Keratinocyte (primary cell): ENCODE results near the gene DNM1.

ENCODE experiments used
- CTCF ChIP-seq, 3 experiments: IDR thresholded peaks in 1 of 3; conservative IDR thresholded peaks in 1 of 3; optimal IDR thresholded peaks in 1 of 3; 2 replicates in 2 of 3; 3 replicates in 1 of 3; pipeline versions ENCODE3 to v1.5.1; 2011; ENCODE audit warnings: low read length in 3 of 3, mild to moderate bottlenecking in 3 of 3, moderate library complexity in 2 of 3, control low read depth in 1 of 3, inconsistent platforms in 1 of 3; ENCODE audit not compliant: insufficient read depth in 2 of 3; ENCODE audit errors: extremely low read depth in 1 of 3
- EZH2 ChIP-seq: IDR thresholded peaks from one replicate; pipeline ENCODE4 v1.6.1; 2012; ENCODE audit warnings: inconsistent platforms, mild to moderate bottlenecking, low read length, moderate library complexity

DNA sequence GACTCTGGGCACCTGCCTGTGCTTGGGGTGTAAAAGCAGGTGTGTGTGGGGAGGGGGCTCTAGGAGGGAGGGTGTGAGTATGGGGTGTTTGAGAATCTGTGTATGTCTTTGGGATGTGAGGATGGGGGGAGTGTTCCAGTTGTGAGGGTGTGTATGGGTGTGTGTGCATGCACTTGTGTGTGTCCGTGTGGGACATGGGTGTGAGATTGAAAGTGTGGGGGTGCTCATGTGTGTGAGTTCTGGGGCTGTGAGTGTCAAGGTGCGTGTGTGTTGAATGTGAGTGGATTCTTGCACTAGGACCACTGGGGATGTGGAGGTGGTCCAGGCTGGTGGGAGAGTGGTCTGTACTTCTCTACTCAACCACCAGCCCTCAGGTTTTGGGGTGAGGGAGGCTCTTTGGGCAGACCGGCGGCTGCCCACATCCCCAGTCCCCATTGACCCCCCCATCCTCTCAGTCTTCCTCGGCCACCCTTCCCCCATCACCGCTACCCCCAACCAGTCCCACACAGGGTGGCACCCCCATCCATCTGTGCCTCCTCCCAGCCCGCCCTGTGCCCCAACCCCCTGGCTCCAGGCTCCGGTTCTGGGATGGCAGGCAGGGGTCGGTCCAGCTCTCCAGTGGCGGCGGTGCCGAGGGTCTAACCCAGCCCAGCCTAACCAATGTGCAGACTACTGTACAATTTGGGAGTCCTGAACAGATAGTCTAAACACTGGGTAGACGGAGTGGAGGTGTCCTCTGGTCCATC, 41.1 kb downstream of the DNM1 start:
- TF ChIP-seq CTCF (optimal IDR thresholded peaks at IDR 0.05 in 1 of 3, IDR thresholded peaks at IDR 0.05 in 1 of 3, conservative IDR thresholded peaks at IDR 0.05 in 1 of 3; ENCODE audit: extremely low read depth in 1 of 3, insufficient read depth in 2 of 3, low read length in 3 of 3): no peak
- no peak for TF ChIP-seq EZH2
